ENCODE measurements around the gene KRTAP20-2. TPM values are rescaled to one million over a fixed set of nuclear protein-coding genes. Genes with fewer than 3 reads are reported as not detected.

The KRTAP20-2 gene
- polyA plus RNA-seq (ENCODE audit: insufficient read length): not detected

GRCh38 chr21:30634906-30635305, at the start of gene KRTAP20-2:
TSS of gene KRTAP20-2 (plus strand) at chr21:30635206. CDS start at chr21:30635264, 58 bp downstream.
- no peak for DNase-seq (ENCODE audit: low read depth)

GRCh38 chr21:30590297-30590696, 44.7 kb upstream of the KRTAP20-2 start, which contains the start of gene KRTAP22-2:
TSS of gene KRTAP22-2 (minus strand) at chr21:30590397.
- no peak for DNase-seq (ENCODE audit: low read depth)

GRCh38 chr21:30592140-30592539, 42.9 kb upstream of the KRTAP20-2 start, which contains the start of gene KRTAP6-3:
TSS of gene KRTAP6-3 (plus strand) at chr21:30592440. CDS start at chr21:30592446, 6 bp downstream.
- DNase-seq (ENCODE audit: low read depth): no peak

- DNase-seq (ENCODE audit: low read depth): no peak
Observed at GRCh38 chr21:30598802-30599201, 36.2 kb upstream of the KRTAP20-2 start, which contains the start of gene KRTAP6-2. TSS of gene KRTAP6-2 (minus strand) at chr21:30598902. CDS start at chr21:30598874, 28 bp downstream.

GRCh38 chr21:30600787-30601186, 34.2 kb upstream of the KRTAP20-2 start, which contains the start of gene KRTAP22-1:
TSS of gene KRTAP22-1 (plus strand) at chr21:30601087.
- DNase-seq (ENCODE audit: low read depth): no peak

- DNase-seq (ENCODE audit: low read depth): no peak
Observed at GRCh38 chr21:30605968-30606367, 29.0 kb upstream of the KRTAP20-2 start.

- no peak for DNase-seq (ENCODE audit: low read depth)
Observed at GRCh38 chr21:30612132-30612531, 22.9 kb upstream of the KRTAP20-2 start.

- DNase-seq (ENCODE audit: low read depth): no peak
Observed at GRCh38 chr21:30613836-30614235, 21.2 kb upstream of the KRTAP20-2 start, which contains the start of gene KRTAP6-1. TSS of gene KRTAP6-1 (minus strand) at chr21:30613930. CDS start at chr21:30613904, 26 bp downstream.

- DNase-seq (ENCODE audit: low read depth): no peak
Observed at GRCh38 chr21:30615199-30615598, 19.8 kb upstream of the KRTAP20-2 start.

- DNase-seq (ENCODE audit: low read depth): no peak
Observed at GRCh38 chr21:30616125-30616524, 18.9 kb upstream of the KRTAP20-2 start, which contains the start of gene KRTAP20-1. TSS of gene KRTAP20-1 (plus strand) at chr21:30616425. CDS start at chr21:30616455, 30 bp downstream.

GRCh38 chr21:30620080-30620479, 14.9 kb upstream of the KRTAP20-2 start:
- no peak for DNase-seq (ENCODE audit: low read depth)

- DNase-seq (ENCODE audit: low read depth): no peak
Observed at GRCh38 chr21:30620522-30620921, 14.5 kb upstream of the KRTAP20-2 start, which contains the start of gene KRTAP20-4. TSS of gene KRTAP20-4 (plus strand) at chr21:30620627.

- DNase-seq (ENCODE audit: low read depth): no peak
Observed at GRCh38 chr21:30623362-30623761, 11.6 kb upstream of the KRTAP20-2 start.

- no peak for DNase-seq (ENCODE audit: low read depth)
Observed at GRCh38 chr21:30625449-30626165, 9.4 kb upstream of the KRTAP20-2 start.

GRCh38 chr21:30628109-30628508, 6.9 kb upstream of the KRTAP20-2 start:
- no peak for DNase-seq (ENCODE audit: low read depth)

- DNase-seq (ENCODE audit: low read depth): no peak
Observed at GRCh38 chr21:30629200-30629599, 5.8 kb upstream of the KRTAP20-2 start.

- DNase-seq (ENCODE audit: low read depth): no peak
Observed at GRCh38 chr21:30638686-30639085, 3.7 kb downstream of the KRTAP20-2 start.

- no peak for DNase-seq (ENCODE audit: low read depth)
Observed at GRCh38 chr21:30642564-30642963, 7.6 kb downstream of the KRTAP20-2 start, which contains the start of gene KRTAP20-3. TSS of gene KRTAP20-3 (plus strand) at chr21:30642864.

GRCh38 chr21:30646904-30647414, 12.0 kb downstream of the KRTAP20-2 start:
- DNase-seq (ENCODE audit: low read depth): no peak

GRCh38 chr21:30652891-30653290, 17.9 kb downstream of the KRTAP20-2 start:
- DNase-seq (ENCODE audit: low read depth): no peak

GRCh38 chr21:30668776-30669175, 33.8 kb downstream of the KRTAP20-2 start:
- no peak for DNase-seq (ENCODE audit: low read depth)

GRCh38 chr21:30672985-30673650, 38.1 kb downstream of the KRTAP20-2 start:
- no peak for DNase-seq (ENCODE audit: low read depth)

All from forelimb muscle (tissue), 1 donor.